DMS53 (cell line): ENCODE results near the gene ATP6V0B.

Experiments used
- DNase-seq: peaks from one replicate; lab custom pipeline; 2025; lab: John Stamatoyannopoulos, UW

ATP6V0B gene

DNA sequence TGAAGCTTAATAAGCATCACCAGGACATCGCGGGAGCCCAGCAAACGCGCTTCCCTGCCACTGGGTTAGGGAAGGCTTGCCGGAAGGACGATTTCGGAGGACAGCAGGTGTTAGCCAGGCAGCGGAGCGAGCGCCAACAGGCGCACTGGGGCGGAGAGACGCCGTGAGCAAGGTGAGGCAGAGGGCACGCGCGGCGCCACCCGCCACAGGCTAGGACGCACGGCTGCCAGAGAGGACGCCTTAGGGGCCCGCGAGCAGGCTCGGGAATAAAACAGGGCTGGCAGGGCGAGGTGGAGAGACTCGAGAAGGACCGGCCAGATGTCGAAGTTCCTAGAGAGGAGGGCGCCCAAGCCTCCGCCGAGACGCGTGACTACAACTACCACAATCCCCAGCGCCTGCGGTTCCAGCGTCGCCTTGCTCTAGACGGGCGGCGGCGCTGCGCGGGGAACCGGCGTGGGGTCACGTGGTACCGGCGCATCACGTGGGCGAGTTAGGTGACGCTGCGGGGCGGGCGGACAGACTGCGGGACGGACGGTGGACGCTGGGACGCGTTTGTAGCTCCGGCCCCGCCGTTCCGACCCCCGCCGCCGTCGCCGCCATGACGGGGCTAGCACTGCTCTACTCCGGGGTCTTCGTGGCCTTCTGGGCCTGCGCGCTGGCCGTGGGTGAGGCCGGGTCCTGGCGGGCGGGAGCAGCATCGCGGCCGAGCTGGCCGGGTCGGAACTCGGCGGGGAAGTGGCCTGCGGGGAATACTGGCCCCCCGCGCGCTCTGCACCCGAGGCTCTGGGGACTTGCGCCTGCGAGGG, at the start of gene ATP6V0B:
Gene ATP6V0B, plus strand, starts transcription at position 518 of the 806 bp plus-strand sequence. Its CDS starts 81 bp downstream, at position 599.
- DNase-seq: peak; percentile 99

GRCh38 chr1:43925846-43926245, 48.9 kb upstream of the ATP6V0B start:
- no peak for DNase-seq

DNA sequence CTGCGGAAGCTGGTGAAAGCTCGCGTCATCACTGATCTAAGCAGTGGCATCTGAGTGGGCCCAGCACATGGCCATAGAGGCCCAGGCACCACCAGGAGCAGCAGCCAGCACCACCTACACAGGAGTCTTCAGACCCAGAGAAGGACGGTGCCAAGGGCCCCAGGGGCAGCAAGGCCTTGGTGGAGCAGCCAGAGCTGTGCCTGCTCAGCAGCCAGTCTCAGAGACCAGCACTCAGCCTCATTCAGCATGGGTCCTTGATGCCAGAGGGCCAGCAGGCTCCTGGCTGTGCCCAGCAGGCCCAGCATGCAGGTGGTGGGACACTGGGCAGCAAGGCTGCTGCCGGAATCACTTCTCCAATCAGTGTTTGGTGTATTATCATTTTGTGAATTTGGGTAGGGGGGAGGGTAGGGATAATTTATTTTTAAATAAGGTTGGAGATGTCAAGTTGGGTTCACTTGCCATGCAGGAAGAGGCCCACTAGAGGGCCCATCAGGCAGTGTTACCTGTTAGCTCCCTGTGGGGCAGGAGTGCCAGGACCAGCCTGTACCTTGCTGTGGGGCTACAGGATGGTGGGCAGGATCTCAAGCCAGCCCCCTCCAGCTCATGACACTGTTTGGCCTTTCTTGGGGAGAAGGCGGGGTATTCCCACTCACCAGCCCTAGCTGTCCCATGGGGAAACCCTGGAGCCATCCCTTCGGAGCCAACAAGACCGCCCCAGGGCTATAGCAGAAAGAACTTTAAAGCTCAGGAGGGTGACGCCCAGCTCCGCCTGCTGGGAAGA, 44.4 kb upstream of the ATP6V0B start:
- peak; percentile 65 for DNase-seq

DNA sequence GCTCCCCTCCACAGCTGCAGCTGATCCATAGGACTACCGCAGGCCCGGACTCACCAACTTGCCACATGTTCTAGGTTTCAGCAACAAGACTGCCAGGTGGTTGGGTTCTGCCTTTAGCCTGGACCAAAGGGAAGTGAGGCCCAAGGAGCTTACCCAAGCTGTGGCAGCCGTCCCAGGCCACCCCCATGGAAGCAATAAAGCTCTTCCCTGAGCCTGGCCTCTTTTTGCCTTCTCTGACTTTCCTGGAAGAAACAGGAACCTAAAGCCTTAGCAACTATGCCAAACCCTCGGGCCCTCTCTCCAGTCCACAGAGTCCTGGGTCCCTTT, 43.8 kb upstream of the ATP6V0B start:
- no peak for DNase-seq

DNA sequence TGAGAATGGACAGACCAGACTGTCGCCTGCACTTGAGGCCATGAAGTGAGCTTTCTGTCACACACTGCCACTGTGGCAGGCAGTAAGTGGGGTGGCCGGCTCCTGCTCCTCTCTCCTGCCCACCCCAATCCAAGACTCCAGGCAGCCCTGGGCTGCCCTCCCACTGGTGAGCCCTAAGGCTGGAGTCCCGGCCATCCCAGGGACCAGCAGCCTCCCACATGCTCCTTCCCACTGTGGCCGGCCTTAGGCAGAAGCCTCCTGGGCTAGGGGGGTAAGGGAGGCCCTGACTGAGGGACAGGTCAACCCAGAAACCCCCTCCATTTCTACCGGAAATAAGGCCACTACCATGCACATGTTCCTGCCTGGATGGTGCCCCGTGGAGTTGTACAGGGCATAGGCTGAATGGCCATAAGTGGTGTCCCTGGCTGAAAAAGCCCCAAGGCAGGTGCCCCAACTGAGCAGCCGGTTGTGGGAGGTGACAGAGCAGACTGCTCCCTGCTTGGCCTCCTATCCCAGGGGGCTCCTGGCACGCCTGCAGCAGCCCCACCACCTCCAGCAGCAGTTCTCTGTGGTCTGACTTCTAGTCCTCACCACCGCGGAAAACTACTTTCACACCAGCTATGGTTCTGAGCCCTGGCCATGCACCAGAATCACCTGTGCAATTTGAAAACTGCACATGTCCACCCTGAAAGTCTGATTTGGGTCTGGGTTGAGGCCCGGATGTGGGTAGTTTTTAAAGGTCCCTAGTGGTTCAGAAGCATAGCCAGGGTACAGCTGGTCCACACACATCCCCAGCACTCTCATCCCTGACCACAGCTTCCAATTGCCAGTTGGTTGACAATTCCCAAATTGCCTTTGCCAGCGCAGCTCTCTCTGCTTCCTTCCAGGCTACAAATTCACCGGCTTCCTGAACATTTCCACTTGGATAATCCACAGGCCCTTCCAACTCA, 42.8 kb upstream of the ATP6V0B start:
- no peak for DNase-seq

DNA sequence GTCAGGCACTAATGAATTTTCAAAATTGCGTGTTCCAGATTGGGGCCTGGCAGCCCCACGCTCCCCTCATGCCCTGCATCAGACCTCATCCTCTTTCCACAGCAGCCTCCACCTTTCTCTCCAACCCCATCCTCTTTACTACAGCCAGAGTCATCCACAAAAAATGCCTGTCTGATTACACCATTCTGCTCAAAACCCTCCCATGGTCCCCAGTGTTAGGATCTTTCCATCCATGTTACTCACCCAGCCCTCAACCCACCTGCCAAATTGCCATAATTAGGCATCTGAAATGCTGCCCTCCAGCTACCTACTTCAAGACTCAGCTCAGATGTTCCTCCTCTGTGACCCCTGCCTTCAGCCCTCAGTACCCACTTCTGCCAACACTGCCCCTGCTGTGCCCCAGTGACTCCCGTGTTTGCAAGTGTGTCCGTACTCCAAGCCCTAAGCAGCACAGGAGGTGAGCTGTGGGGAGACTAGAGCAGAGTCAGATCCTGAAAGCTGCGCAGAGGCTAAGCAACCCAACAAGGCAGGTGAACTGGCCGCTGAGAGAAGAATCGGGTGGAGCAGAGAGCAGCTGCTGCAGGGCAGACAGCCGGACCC, 41.9 kb upstream of the ATP6V0B start:
- DNase-seq: peak; percentile 65

DNA sequence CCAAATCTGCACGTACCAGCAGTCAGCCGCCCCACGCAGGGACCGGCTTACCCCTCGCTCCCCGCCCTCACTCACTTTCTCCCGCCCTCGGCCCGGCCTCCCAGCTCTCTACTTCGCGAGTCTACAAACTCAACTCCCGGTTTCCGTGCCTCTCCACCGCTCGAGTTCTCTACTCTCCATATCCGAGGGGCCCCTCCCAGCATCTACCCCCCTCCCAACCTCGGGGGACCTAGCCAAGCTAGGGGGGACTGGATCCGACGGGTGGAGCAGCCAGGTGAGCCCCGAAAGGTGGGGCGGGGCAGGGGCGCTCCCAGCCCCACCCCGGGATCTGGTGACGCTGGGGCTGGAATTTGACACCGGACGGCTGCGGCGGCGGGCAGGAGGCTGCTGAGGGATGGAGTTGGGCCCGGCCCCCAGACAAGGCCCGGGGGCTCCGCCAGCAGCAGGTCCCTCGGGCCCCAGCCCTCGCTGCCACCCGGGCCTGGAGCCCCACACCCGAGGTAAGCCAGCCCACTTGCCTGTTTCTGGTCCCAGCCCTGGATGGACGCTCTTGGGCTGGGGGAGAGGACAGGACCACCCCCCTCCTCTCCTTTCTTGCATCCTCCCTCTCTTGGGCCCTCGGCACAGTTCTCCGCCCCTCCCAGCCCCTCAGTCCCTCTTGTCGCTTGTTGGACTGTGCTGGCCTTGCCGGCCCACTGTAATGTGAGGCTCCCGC, 41.2 kb upstream of the ATP6V0B start, which contains the start of gene ARTN:
Gene ARTN, plus strand, starts transcription at position 416 of the 715 bp plus-strand sequence. CDS start 1,856 bp downstream, outside the sequence.
- peak; percentile 71 for DNase-seq

GRCh38 chr1:43934101-43934985, 40.4 kb upstream of the ATP6V0B start:
- peak; percentile 91 for DNase-seq

DNA sequence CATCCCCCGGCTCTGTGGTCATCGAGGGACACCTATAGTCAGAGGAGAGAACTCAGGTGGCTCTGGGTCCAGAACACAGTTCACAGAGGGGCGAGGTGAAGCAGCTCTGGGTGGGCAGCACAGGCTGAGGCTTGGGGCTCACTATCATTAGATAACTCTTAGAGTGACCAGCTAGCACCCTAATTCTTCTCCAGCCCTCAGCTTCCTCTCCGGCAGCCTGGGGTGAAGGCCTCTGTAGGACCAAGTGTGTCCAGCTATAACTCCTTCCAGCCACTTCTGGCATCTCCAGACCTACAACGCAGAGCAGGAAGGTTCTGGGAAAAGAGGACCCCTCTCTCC, 39.8 kb upstream of the ATP6V0B start:
- DNase-seq: no peak

- DNase-seq: peak; percentile 95
Observed at GRCh38 chr1:43935711-43936427, 38.9 kb upstream of the ATP6V0B start.

DNA sequence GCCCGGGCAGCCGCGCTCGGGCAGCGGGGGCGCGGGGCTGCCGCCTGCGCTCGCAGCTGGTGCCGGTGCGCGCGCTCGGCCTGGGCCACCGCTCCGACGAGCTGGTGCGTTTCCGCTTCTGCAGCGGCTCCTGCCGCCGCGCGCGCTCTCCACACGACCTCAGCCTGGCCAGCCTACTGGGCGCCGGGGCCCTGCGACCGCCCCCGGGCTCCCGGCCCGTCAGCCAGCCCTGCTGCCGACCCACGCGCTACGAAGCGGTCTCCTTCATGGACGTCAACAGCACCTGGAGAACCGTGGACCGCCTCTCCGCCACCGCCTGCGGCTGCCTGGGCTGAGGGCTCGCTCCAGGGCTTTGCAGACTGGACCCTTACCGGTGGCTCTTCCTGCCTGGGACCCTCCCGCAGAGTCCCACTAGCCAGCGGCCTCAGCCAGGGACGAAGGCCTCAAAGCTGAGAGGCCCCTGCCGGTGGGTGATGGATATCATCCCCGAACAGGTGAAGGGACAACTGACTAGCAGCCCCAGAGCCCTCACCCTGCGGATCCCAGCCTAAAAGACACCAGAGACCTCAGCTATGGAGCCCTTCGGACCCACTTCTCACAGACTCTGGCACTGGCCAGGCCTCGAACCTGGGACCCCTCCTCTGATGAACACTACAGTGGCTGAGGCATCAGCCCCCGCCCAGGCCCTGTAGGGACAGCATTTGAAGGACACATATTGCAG, 38.2 kb upstream of the ATP6V0B start:
- DNase-seq: peak; percentile 84

- no peak for DNase-seq
Observed at GRCh38 chr1:43937179-43937865, 37.4 kb upstream of the ATP6V0B start.

DNA sequence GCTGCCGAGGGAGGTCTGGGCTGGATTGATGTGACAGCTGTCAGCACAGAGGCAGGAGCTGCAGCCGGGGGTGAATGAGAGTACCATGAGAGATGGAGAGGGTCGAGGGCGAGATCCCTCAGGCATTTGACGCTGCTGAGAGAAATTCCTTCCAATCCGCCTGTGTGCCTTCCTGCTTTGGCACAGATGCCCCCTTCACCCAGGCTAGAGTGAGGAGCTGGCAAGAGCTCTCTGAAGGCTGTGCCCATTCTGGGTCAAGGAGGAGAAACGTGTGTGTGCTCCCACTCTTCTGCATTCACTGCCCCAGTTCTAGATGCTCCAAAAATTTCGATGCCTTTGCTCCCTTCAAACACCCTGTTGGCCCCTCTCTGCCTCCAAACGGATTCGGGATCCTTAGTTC, 36.4 kb upstream of the ATP6V0B start:
- DNase-seq: no peak

GRCh38 chr1:43938892-43939587, 35.7 kb upstream of the ATP6V0B start:
- no peak for DNase-seq

DNA sequence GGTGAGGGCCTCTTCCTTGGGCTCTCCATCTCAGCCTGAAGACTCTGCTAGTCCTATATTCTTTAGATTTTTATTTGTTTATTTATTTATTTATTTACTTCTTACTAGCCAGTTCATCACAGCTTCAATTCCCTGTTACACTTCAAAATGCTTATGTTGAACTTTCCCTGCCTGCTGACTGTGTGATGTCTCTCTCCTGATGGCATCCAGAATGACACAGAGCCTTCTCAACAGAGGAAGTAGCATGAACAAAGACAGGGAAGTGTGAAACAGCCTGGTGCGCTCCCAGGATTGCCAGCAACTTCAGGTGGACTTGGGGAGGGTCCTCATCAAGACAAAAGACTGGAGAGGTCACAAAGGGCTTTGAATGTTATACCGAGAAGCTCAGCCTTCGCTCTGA, 32.3 kb upstream of the ATP6V0B start:
- DNase-seq: no peak

DNA sequence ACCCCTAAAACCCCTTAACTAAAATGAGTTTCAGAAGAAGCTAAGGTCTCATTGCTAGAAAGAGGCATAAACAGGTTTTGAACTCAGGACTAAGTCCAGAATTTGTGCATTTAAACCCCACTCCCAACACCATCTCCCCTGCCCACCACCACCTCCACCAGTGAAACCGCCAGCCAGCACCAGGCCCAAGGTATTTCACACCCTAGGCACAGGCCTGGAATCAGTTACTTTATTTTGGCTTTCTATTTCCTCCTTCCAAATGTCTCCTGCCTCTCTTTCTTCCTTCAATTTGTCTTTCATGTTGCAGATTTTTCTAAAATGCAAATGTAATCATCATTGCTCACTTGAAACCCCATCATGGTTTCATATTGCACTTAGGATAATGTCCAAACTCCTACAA, 29.9 kb upstream of the ATP6V0B start:
- no peak for DNase-seq

DNA sequence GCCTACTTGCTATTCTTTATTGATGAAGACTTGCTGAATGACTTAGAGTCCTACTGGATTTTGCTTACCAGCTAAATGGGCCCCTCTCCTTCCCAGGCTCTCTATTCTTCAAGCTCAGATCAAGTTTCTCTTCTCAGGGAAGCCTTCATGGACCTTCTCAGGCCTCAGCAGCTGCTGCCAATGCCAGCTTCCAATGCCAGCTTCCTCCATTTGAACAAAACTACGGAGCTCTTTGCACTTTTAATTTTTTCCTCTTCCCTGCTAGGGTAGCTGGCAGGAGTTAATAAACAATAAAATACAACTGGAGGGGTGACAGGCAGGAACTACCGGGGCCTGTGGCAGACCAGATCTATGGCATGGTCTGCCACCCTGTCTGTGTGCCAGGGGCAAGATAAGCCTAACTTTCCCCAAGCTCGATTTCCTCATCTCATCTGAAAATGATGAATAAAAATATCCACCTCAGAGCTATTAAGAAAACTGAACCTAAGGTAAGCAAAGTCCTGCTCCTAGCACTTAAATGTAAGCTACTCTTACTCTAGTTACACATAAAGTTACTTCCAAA, 29.0 kb upstream of the ATP6V0B start:
- peak; percentile 31 for DNase-seq
